T-cell (primary cell): ENCODE measurements around the gene TMEM259. TPM values are rescaled to one million over a fixed set of nuclear protein-coding genes. Genes with fewer than 3 reads are reported as not detected.

Experiments used
- ATAC-seq, 4 experiments: fragments of 200-7000 bp in 3 of 4; fragments of 150-1000 bp in 1 of 4; cut with Tn5 transposase; replicated peaks in 1 of 4; 1 replicate in 3 of 4; 2 replicates in 1 of 4; pipeline ENCODE4 v1.10.0; 2021; ENCODE audit warnings: moderate library complexity in 3 of 4, mild to moderate bottlenecking in 2 of 4, moderate number of reproducible peaks in 1 of 4
- CTCF ChIA-PET, 2 donors: fragments of 300-600 bp; sonication (Branson Sonifier 250); formaldehyde crosslinking; loops; one replicate each; lab custom pipeline; 2022; ENCODE audit warnings: antibody characterized with exemption in 2 of 2; lab: Charles Lee
- POLR2A ChIA-PET, 2 donors: fragments of 300-600 bp; sonication (Branson Sonifier 250); formaldehyde crosslinking; loops; one replicate each; lab custom pipeline; 2022; ENCODE audit warnings: antibody characterized with exemption in 2 of 2; lab: Charles Lee
- DNase-seq, 35 experiments: peaks; one replicate each; pipeline versions ENCODE4 v3.0.0 to v3.0.0-alpha.2; 2013 to 2023
- H3K27ac ChIP-seq: one replicate; pipeline ENCODE4 v1.5.1; 2013; ENCODE audit warnings: low read length
- H3K27me3 ChIP-seq, 2 experiments: replicated peaks in 1 of 2; 1 replicate in 1 of 2; 2 replicates in 1 of 2; pipeline versions ENCODE4 v1.6.1 to v1.7.0; 2013; ENCODE audit warnings: low read length in 1 of 2, mixed read lengths in 1 of 2; ENCODE audit not compliant: control insufficient read depth in 2 of 2, insufficient read depth in 2 of 2; ENCODE audit errors: extremely low read depth in 1 of 2
- H3K36me3 ChIP-seq, 2 donors: 1 replicate in 1 of 2; 2 replicates in 1 of 2; pipeline versions ENCODE4 v1.6.1 to v1.7.0; 2013; ENCODE audit warnings: low read length in 1 of 2; ENCODE audit not compliant: control insufficient read depth in 2 of 2, insufficient read depth in 1 of 2; ENCODE audit errors: extremely low read depth in 1 of 2
- H3K4me1 ChIP-seq, 2 experiments: 1 replicate in 1 of 2; 2 replicates in 1 of 2; pipeline versions ENCODE4 v1.6.1 to v1.7.0; 2013; ENCODE audit warnings: low read length in 2 of 2, mixed read lengths in 1 of 2; ENCODE audit not compliant: insufficient read depth in 2 of 2, control insufficient read depth in 1 of 2; ENCODE audit errors: extremely low read depth in 1 of 2
- H3K4me3 ChIP-seq, 2 donors: 1 replicate in 1 of 2; 2 replicates in 1 of 2; pipeline versions ENCODE4 v1.5.1 to v1.7.0; 2013; ENCODE audit warnings: mild to moderate bottlenecking in 2 of 2, low read length in 1 of 2, moderate library complexity in 1 of 2; ENCODE audit not compliant: control insufficient read depth in 1 of 2; ENCODE audit errors: extremely low read depth in 1 of 2
- H3K9me3 ChIP-seq: 2 replicates; pipeline ENCODE4 v1.7.0; 2013
- H3K27ac Mint-ChIP-seq, 2 donors: one replicate each; pipeline ENCODE4 v1.8.0; 2020 to 2021; ENCODE audit warnings: mild to moderate bottlenecking in 2 of 2, mixed read lengths in 2 of 2
- H3K27me3 Mint-ChIP-seq, 2 donors: one replicate each; pipeline ENCODE4 v1.8.0; 2021 to 2022; ENCODE audit warnings: mixed read lengths in 2 of 2
- H3K36me3 Mint-ChIP-seq: one replicate; pipeline ENCODE4 v1.8.0; 2021; ENCODE audit warnings: mixed read lengths
- H3K4me1 Mint-ChIP-seq, 3 donors: one replicate each; pipeline ENCODE4 v1.8.0; 2020 to 2022; ENCODE audit warnings: mixed read lengths in 3 of 3, mild to moderate bottlenecking in 1 of 3
- H3K4me3 Mint-ChIP-seq, 3 donors: one replicate each; pipeline ENCODE4 v1.8.0; 2020 to 2022; ENCODE audit warnings: mild to moderate bottlenecking in 3 of 3, mixed read lengths in 3 of 3, moderate library complexity in 3 of 3
- H3K9me3 Mint-ChIP-seq, 3 donors: one replicate each; pipeline ENCODE4 v1.8.0; 2020 to 2022; ENCODE audit warnings: mixed read lengths in 3 of 3
- WGBS: methylation state at CpG from one replicate; pipeline ENCODE4 v1.1.5; 2013; ENCODE audit warnings: missing lambda C conversion rate; ENCODE audit not compliant: insufficient coverage; 5-methylcytosine and 5-hydroxymethylcytosine counted together
- total RNA-seq, 35 experiments: library from RNA in 6 of 35; stranded (reverse) in 6 of 35; fragments of 120-200 nt in 1 of 35; gene quantifications; one replicate each; pipeline versions ENCODE4 v1.2.1 to v1.2.4 and lab custom pipeline; 2013 to 2026

Gene TMEM259
- total RNA-seq (100 to 1,000 TPM; 319 to 423 (median 372) TPM), total RNA-seq (lab: John Stamatoyannopoulos, UW) (151 to 472 (median 367) reads per million in 29 experiments)
- total RNA-seq (2013) = 93.3 TPM

GRCh38 chr19:1020868-1021425 lies at the start of gene TMEM259:
Gene TMEM259 (minus strand): TSS chr19:1021123. CDS start chr19:1020996, 127 bp downstream.
- Mint-ChIP-seq H3K36me3 (no peaks in the 10 kb centered on the region), H3K9me3 (no peaks in the 10 kb centered on the region), H3K27ac (peak within 1 kb of the TSS; percentile 97 to 99), H3K4me1 (peaks cover 34 to 51% (median 43%) of the 10 kb centered on the region in 3 donors), H3K4me3 (peak within 1 kb of the TSS; percentile 89 to 90 (median 89)), H3K27me3 (peaks cover 0 to 2% of the 10 kb centered on the region in 2 donors)
- peak; percentile 81 to 94 (median 92) for ATAC-seq
- CTCF ChIA-PET = interaction anchor here in 1 of 2 donors (0.6 kb wide), 1 partner anchor 122 kb away, joined by 3 read pairs; no protein-coding TSS in a partner anchor
- no peaks in the 10 kb centered on the region for H3K27me3 ChIP-seq
- peak; percentile 94 to 98 (median 97) for DNase-seq
- POLR2A ChIA-PET = interaction anchor here (0.5 to 1.0 kb wide), 4 partner anchors 8 to 248 kb away, joined by 3 to 24 read pairs (median 4); partner anchors contain the start of genes CIRBP (in 1 of the 2) and PTBP1 (in 1 of the 2)
- H3K4me3 ChIP-seq = peak within 1 kb of the TSS; percentile 80 to 93
- H3K36me3 ChIP-seq = peaks cover 0 to 6% of the 10 kb centered on the region in 2 donors
- H3K9me3 ChIP-seq = no peaks in the 10 kb centered on the region
- peaks cover 10 to 71% of the 10 kb centered on the region in 2 experiments for H3K4me1 ChIP-seq
- H3K27ac ChIP-seq = peak within 1 kb of the TSS; percentile 99
- WGBS = under 1% methylated on average over 55 of the region's 68 CpGs

DNA sequence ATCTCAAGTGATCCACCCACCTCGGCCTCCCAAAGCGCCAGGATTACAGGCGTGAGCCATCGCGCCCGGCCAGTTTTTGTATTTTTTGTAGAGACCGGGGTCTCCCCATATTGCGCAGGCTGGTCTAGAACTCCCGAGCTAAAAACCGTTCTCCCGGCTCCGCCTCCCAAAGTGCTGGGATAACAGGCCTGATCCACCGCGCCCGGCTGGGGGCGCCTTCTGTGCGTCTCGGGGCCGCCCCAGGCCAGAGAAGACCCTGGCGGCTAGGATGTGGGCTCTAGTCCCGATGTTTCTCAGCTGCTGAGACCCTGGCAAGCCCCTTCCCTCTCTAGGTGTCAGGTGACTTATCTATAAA lies 49.6 kb upstream of the TMEM259 start:
- Histone ChIP-seq H3K36me3 (peaks cover 10 to 67% of the 10 kb centered on the region in 2 donors), H3K4me3 (no peak overlapping the region), H3K27ac (peak overlapping the region; percentile 25), H3K4me1 (peaks cover 46 to 84% of the 10 kb centered on the region in 2 experiments), H3K27me3 (no peaks in the 10 kb centered on the region), H3K9me3 (no peaks in the 10 kb centered on the region)
- Mint-ChIP-seq H3K4me1 (peaks cover 48 to 60% (median 56%) of the 10 kb centered on the region in 3 donors), H3K9me3 (no peaks in the 10 kb centered on the region), H3K4me3 (peak overlapping the region; percentile 28 to 90 (median 89)), H3K36me3 (peaks cover 22% of the 10 kb centered on the region), H3K27ac (peak overlapping the region; percentile 95 to 96), H3K27me3 (no peaks in the 10 kb centered on the region)
- ATAC-seq (no peak), DNase-seq (no peak)
- 93% methylated on average over 11 of the region's 21 CpGs for WGBS
- ChIA-PET CTCF (no interaction called here), POLR2A (interaction anchor here in 1 of 2 donors (0.6 to 0.7 kb wide), 3 partner anchors 16 to 198 kb away, joined by 3 to 5 read pairs (median 3); no protein-coding TSS in a partner anchor)

- Mint-ChIP-seq H3K36me3 (peaks cover 19% of the 10 kb centered on the region), H3K9me3 (no peaks in the 10 kb centered on the region), H3K4me3 (peak overlapping the region; percentile 89 to 90 (median 90)), H3K4me1 (peaks cover 55 to 66% (median 64%) of the 10 kb centered on the region in 3 donors), H3K27me3 (no peaks in the 10 kb centered on the region), H3K27ac (peak overlapping the region; percentile 95 to 96)
- Histone ChIP-seq H3K4me1 (peaks cover 44 to 86% of the 10 kb centered on the region in 2 experiments), H3K9me3 (no peaks in the 10 kb centered on the region), H3K36me3 (peaks cover 10 to 56% of the 10 kb centered on the region in 2 donors), H3K4me3 (peak overlapping the region; percentile 83 to 99), H3K27me3 (no peaks in the 10 kb centered on the region), H3K27ac (peak overlapping the region; percentile 96)
- DNase-seq (peak; percentile 62 to 83 (median 73)), ATAC-seq (peak; percentile 28 to 48 (median 40))
- ChIA-PET POLR2A (interaction anchor here in 1 of 2 donors (0.6 kb wide), 1 partner anchor 34 kb away, joined by 4 read pairs; no protein-coding TSS in a partner anchor), CTCF (no interaction called here)
- 0% methylated on average over 23 of the region's 25 CpGs for WGBS
These were observed 48.3 kb upstream of the TMEM259 start for GRCh38 chr19:1069009-1069779.

DNA sequence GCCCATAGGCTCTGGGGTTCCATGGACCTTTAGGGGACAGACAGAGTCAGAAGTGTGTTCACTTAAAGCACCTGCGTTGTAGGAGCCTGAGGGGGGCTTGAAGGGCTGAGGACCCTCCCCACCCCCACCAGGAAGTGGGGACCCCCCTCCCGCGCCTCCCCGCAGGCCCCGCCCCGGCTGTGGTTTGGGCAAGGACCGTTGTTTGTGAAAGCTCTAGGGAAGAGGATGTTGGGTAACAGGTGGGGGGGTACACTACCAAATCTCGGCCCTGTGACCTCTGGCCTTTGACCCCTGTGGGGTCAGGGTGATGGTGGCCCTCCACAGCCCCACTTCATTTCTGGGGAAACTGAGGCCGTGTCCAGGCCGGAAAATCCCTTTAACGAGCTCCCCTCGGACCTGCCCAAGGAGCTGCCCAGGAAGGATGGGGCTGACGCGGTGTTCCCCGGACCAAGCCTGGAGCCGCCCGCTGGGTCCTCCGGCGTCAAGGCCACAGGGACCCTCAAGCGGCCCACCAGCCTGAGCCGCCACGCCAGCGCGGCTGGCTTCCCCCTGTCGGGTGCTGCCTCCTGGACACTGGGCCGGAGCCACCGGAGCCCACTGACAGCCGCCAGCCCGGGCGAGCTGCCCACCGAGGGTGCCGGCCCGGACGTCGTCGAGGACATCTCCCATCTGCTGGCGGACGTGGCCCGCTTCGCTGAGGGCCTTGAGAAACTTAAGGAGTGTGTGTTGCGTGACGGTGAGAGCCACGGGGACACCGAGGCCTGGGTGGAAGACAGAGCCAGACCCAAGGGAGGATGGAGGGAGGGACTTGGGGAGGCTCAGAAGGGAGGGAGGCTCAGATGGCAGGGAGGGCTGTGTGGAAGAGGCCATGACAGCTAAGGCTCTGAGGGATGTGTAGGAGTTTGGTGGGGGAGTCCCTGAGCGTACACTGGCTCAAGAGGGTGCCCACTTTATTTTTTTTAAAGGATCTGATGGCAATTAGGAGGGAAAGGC lies 47.4 kb upstream of the TMEM259 start:
- H3K4me1 Mint-ChIP-seq = peaks cover 50 to 60% (median 58%) of the 10 kb centered on the region in 3 donors
- peak overlapping the region; percentile 95 to 96 for H3K27ac Mint-ChIP-seq
- Histone ChIP-seq H3K4me3 (peak overlapping the region; percentile 83 to 99), H3K27ac (peak overlapping the region; percentile 96), H3K27me3 (no peaks in the 10 kb centered on the region), H3K36me3 (peaks cover 10 to 48% of the 10 kb centered on the region in 2 donors), H3K9me3 (no peaks in the 10 kb centered on the region), H3K4me1 (peaks cover 35 to 86% of the 10 kb centered on the region in 2 experiments)
- peaks cover 19% of the 10 kb centered on the region for H3K36me3 Mint-ChIP-seq
- ChIA-PET POLR2A (interaction anchor here (1.1 to 2.1 kb wide), 2 partner anchors 8 to 201 kb away, joined by 3 to 17 read pairs; partner anchors contain the start of gene CIRBP (in 1 of the 2)), CTCF (interaction anchor here in 1 of 2 donors (1.2 kb wide), 1 partner anchor 9 kb away, joined by 3 read pairs; no protein-coding TSS in a partner anchor)
- H3K4me3 Mint-ChIP-seq = peak overlapping the region; percentile 89 to 90 (median 90)
- ATAC-seq (peak; percentile 14 to 41 (median 36)), DNase-seq (peak; percentile 64 to 91 (median 78))
- no peaks in the 10 kb centered on the region for H3K9me3 Mint-ChIP-seq
- WGBS = 1% methylated on average over 38 of the region's 45 CpGs
- no peaks in the 10 kb centered on the region for H3K27me3 Mint-ChIP-seq

- no peaks in the 10 kb centered on the region for H3K27me3 ChIP-seq
- no peaks in the 10 kb centered on the region for H3K9me3 Mint-ChIP-seq
- H3K27ac ChIP-seq = peak overlapping the region; percentile 96
- peaks cover 42 to 51% (median 50%) of the 10 kb centered on the region in 3 donors for H3K4me1 Mint-ChIP-seq
- ATAC-seq (peak; percentile 28 to 59 (median 38)), DNase-seq (peak in 31 of 35 experiments; percentile 68 to 88 (median 79))
- H3K36me3 ChIP-seq = peaks cover 10 to 39% of the 10 kb centered on the region in 2 donors
- WGBS = under 1% methylated on average over 27 of the region's 38 CpGs
- peaks cover 31 to 82% of the 10 kb centered on the region in 2 experiments for H3K4me1 ChIP-seq
- ChIA-PET CTCF (interaction anchor here (0.5 to 1.2 kb wide), 6 partner anchors 9 to 335 kb away, joined by 3 to 16 read pairs (median 4); no protein-coding TSS in a partner anchor), POLR2A (interaction anchor here (0.5 to 2.1 kb wide), 4 partner anchors 8 to 202 kb away, joined by 3 to 17 read pairs (median 6); partner anchors contain the start of gene CIRBP (in 1 of the 2))
- peaks cover 17% of the 10 kb centered on the region for H3K36me3 Mint-ChIP-seq
- H3K4me3 Mint-ChIP-seq = peak overlapping the region; percentile 89 to 90 (median 90)
- no peaks in the 10 kb centered on the region for H3K9me3 ChIP-seq
- peak overlapping the region; percentile 90 to 95 for H3K27ac Mint-ChIP-seq
- H3K4me3 ChIP-seq = peak overlapping the region; percentile 83 to 99
- no peaks in the 10 kb centered on the region for H3K27me3 Mint-ChIP-seq
These were observed 46.5 kb upstream of the TMEM259 start for GRCh38 chr19:1067341-1067957.
